ENCODE results near the gene WIPI1.

DNA sequence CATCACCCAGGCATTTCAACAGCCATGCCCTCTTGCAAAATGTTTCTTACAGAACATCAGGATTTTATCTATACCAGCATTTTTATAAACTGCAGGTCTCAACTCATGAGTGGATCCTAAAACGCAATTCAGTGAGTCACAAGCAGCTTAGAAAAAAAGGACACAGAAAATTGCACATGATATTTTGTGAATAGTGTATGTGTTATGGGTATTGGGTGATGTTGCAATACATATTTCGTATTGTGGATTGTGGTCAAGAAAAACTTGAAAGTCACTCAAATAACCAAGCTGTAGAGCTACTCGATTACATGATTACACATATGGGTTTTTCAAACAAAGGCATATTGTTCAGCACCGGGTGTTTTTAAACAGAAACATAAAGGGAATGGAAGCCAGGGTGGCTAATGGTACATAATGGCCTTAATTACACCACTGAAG is 1.4 kb downstream of the WIPI1 start:
- TF ChIP-seq, protein P1, sequence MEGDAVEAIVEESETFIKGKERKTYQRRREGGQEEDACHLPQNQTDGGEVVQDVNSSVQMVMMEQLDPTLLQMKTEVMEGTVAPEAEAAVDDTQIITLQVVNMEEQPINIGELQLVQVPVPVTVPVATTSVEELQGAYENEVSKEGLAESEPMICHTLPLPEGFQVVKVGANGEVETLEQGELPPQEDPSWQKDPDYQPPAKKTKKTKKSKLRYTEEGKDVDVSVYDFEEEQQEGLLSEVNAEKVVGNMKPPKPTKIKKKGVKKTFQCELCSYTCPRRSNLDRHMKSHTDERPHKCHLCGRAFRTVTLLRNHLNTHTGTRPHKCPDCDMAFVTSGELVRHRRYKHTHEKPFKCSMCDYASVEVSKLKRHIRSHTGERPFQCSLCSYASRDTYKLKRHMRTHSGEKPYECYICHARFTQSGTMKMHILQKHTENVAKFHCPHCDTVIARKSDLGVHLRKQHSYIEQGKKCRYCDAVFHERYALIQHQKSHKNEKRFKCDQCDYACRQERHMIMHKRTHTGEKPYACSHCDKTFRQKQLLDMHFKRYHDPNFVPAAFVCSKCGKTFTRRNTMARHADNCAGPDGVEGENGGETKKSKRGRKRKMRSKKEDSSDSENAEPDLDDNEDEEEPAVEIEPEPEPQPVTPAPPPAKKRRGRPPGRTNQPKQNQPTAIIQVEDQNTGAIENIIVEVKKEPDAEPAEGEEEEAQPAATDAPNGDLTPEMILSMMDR (IDR thresholded peaks at IDR 0.05), result no peak
- TF ChIP-seq POLR2AphosphoS5 (IDR thresholded peaks at IDR 0.05; ENCODE audit: insufficient read depth in 1 of 2, low read depth in 1 of 2) (peak in 1 of 2 donors; percentile 30), POLR2A (IDR thresholded peaks at IDR 0.05) (no peak)
